ENCODE measurements around the gene GNAT1. TPM values are rescaled to one million over a fixed set of nuclear protein-coding genes. Genes with fewer than 3 reads are reported as not detected.

The GNAT1 gene
- total and polyA plus RNA-seq, 2 of the 13 experiments (the other 11 are each of a cell fraction or from before 2014, with no cell fraction given): 0.15 TPM; not detected in 1

DNA sequence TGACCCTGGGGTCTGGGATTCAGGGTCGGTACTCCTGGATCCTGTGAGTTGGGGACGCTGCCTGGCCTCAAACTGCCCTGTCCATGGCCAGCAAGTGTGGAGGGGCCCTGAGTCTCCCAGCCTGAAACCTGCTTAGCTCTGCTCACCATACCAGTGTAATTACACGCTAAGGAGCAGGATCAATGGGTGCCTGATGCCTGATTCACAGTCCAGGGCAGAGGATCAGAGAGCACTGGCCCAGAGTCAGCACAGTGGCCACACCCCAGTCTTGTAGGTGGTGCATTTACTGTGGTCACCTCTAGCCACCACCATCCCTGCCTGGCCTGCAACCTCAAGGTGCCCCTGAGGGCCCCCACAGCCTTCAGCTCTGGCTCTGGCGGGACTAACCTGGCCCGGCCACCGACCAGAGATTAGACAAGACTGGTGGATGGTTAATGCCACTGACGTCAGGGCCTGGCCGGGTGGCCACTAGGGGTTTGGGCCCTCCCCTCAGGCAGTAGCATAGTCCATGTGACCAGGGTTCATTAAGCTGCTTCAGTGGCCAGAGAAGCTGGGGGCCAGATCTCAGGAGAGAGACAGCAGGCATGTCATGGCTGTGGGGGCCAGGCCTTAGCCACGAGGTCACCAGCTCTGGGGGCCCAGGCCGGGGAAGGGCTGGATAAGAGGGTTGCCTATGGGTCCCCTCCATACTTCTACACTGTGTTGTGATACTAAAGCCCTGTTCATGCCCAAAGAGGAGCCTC, 10.3 kb downstream of the GNAT1 start (continued):
- TF ChIP-seq HDAC6 (IDR thresholded peaks at IDR 0.05; ENCODE audit: low read depth, low read length): no peak
- peak; percentile 22; the same call in 1 of the 2 replicates for TF ChIP-seq KDM5B (CRISPR knock-in tag; IDR thresholded peaks at IDR 0.05; ENCODE audit: borderline replicate concordance)
- no peak; the same call in 1 of the 2 replicates for TF ChIP-seq ZNF44 (CRISPR knock-in tag; IDR thresholded peaks at IDR 0.05)
- no peak for TF ChIP-seq ZNF180 (CRISPR knock-in tag; IDR thresholded peaks at IDR 0.05; ENCODE audit: borderline replicate concordance, low read depth)
- TF ChIP-seq KLF9 (CRISPR knock-in tag; IDR thresholded peaks at IDR 0.05; ENCODE audit: low read depth): no peak
- 0 out of 2 replicates have a peak, but pooled peaks have one; percentile 21 for TF ChIP-seq SP4 (CRISPR knock-in tag; IDR thresholded peaks at IDR 0.05)
- TF ChIP-seq CENPBD1 (CRISPR knock-in tag; IDR thresholded peaks at IDR 0.05; ENCODE audit: borderline replicate concordance, low read depth): no peak
- TF ChIP-seq ZFY (CRISPR knock-in tag; IDR thresholded peaks at IDR 0.05): peak; percentile 61
- peak; percentile 44; the same call in 1 of the 2 replicates for TF ChIP-seq TFDP2 (CRISPR knock-in tag; IDR thresholded peaks at IDR 0.05)
- TF ChIP-seq CREB1 (IDR thresholded peaks at IDR 0.05): peak; percentile 83
- TF ChIP-seq CREB1 (CRISPR knock-in tag; IDR thresholded peaks at IDR 0.05): no peak
- TF ChIP-seq GMEB1 (CRISPR knock-in tag; IDR thresholded peaks at IDR 0.05; ENCODE audit: borderline replicate concordance): peak; percentile 55; the same call in 1 of the 2 replicates
- no peak for TF ChIP-seq ELF1 (CRISPR knock-in tag; IDR thresholded peaks at IDR 0.05)
- 0 out of 2 replicates have a peak, but pooled peaks have one; percentile 38 for TF ChIP-seq ZMYM2 (CRISPR knock-in tag; IDR thresholded peaks at IDR 0.05)
- TF ChIP-seq USF2 (IDR thresholded peaks at IDR 0.05; ENCODE audit: low read depth, low read length): peak; percentile 35; the same call in 1 of the 2 replicates
- peak; percentile 83 for TF ChIP-seq USF2 (CRISPR knock-in tag; IDR thresholded peaks at IDR 0.05; ENCODE audit: borderline replicate concordance)
- no peak for TF ChIP-seq ZNF569 (CRISPR knock-in tag; IDR thresholded peaks at IDR 0.05; ENCODE audit: borderline replicate concordance)
- TF ChIP-seq PAWR (CRISPR knock-in tag; IDR thresholded peaks at IDR 0.05; ENCODE audit: borderline replicate concordance): no peak
- no peak for TF ChIP-seq MAF1 (CRISPR knock-in tag; IDR thresholded peaks at IDR 0.05; ENCODE audit: borderline replicate concordance)
- TF ChIP-seq SMARCC2 (IDR thresholded peaks at IDR 0.05): no peak
- TF ChIP-seq ZNF563 (CRISPR knock-in tag; IDR thresholded peaks at IDR 0.05): peak; percentile 42; the same call in 1 of the 2 replicates
- no peak for TF ChIP-seq ZNF138 (CRISPR knock-in tag; IDR thresholded peaks at IDR 0.05; ENCODE audit: low read depth)
- TF ChIP-seq TRIM24 (CRISPR knock-in tag; IDR thresholded peaks at IDR 0.05): no peak
- TF ChIP-seq ZNF230 (CRISPR knock-in tag; IDR thresholded peaks at IDR 0.05): no peak
- no peak for TF ChIP-seq ZSCAN12 (CRISPR knock-in tag; IDR thresholded peaks at IDR 0.05)
- TF ChIP-seq HCFC1 (IDR thresholded peaks at IDR 0.05; ENCODE audit: low read depth, low read length): no peak
- TF ChIP-seq NFATC3 (CRISPR knock-in tag; IDR thresholded peaks at IDR 0.05): no peak

Measured in HepG2 (cell line).